ENCODE data around the gene ACTN1. TPM values are rescaled to one million over a fixed set of nuclear protein-coding genes. Genes with fewer than 3 reads are reported as not detected.

The ACTN1 gene
- total RNA-seq, 3 donors from 2014 or later (not counting 1 experiment from before 2014, with no cell fraction given): 14.9 to 39.5 (median 19.6) TPM

GRCh38 chr14:69005432-69006148 lies 26.5 kb upstream of the ACTN1 start:
- H3K4me3 ChIP-seq (ENCODE audit: low read length): no peak overlapping the region
- no peak overlapping the region for H3K27ac Mint-ChIP-seq
- H3K4me1 ChIP-seq (ENCODE audit: control insufficient read depth, insufficient read depth, low read length): no peaks in the 10 kb centered on the region
- H3K27ac ChIP-seq (ENCODE audit: low read length): no peak overlapping the region
- H3K9me3 ChIP-seq (ENCODE audit: control insufficient read depth, insufficient read depth, low read length): no peaks in the 10 kb centered on the region
- ATAC-seq (no peak), DNase-seq (no peak)
- WGBS (ENCODE audit: insufficient coverage): 81% methylated on average over 9 of the region's 11 CpGs
- H3K4me3 Mint-ChIP-seq: no peak overlapping the region
- H3K36me3 ChIP-seq (ENCODE audit: control insufficient read depth, insufficient read depth, low read length): no peaks in the 10 kb centered on the region
- intact Hi-C loops (cut with micrococcal nuclease): no loop called here
- no peaks in the 10 kb centered on the region for H3K27me3 ChIP-seq (ENCODE audit: control insufficient read depth, insufficient read depth, low read length)
- H3K36me3 Mint-ChIP-seq: no peaks in the 10 kb centered on the region
- no peaks in the 10 kb centered on the region for H3K4me1 Mint-ChIP-seq
- no peaks in the 10 kb centered on the region for H3K9me3 Mint-ChIP-seq
- H3K27me3 Mint-ChIP-seq (ENCODE audit: low read depth in 2 of 2): peaks cover 10 to 12% of the 10 kb centered on the region in 2 donors
- TF ChIP-seq CTCF (IDR thresholded peaks at IDR 0.05): no peak

GRCh38 chr14:69004731-69005431 lies 25.8 kb upstream of the ACTN1 start:
- H3K27me3 ChIP-seq (ENCODE audit: control insufficient read depth, insufficient read depth, low read length): no peaks in the 10 kb centered on the region
- H3K27ac Mint-ChIP-seq: no peak overlapping the region
- 78% methylated on average over 4 of the region's 7 CpGs for WGBS (ENCODE audit: insufficient coverage)
- DNase-seq: no peak
- no peaks in the 10 kb centered on the region for H3K9me3 Mint-ChIP-seq
- no peak overlapping the region for H3K4me3 Mint-ChIP-seq
- H3K36me3 ChIP-seq (ENCODE audit: control insufficient read depth, insufficient read depth, low read length): no peaks in the 10 kb centered on the region
- H3K4me3 ChIP-seq (ENCODE audit: low read length): no peak overlapping the region
- no peaks in the 10 kb centered on the region for H3K36me3 Mint-ChIP-seq
- no peaks in the 10 kb centered on the region for H3K4me1 Mint-ChIP-seq
- H3K4me1 ChIP-seq (ENCODE audit: control insufficient read depth, insufficient read depth, low read length): no peaks in the 10 kb centered on the region
- no peak for ATAC-seq
- no peak overlapping the region for H3K27ac ChIP-seq (ENCODE audit: low read length)
- TF ChIP-seq CTCF (IDR thresholded peaks at IDR 0.05): no peak
- intact Hi-C loops (cut with micrococcal nuclease): no loop called here
- no peaks in the 10 kb centered on the region for H3K9me3 ChIP-seq (ENCODE audit: control insufficient read depth, insufficient read depth, low read length)
- H3K27me3 Mint-ChIP-seq (ENCODE audit: low read depth in 2 of 2): peaks cover 10 to 12% of the 10 kb centered on the region in 2 donors

GRCh38 chr14:69003626-69004025 lies 24.5 kb upstream of the ACTN1 start:
- H3K4me1 Mint-ChIP-seq: no peaks in the 10 kb centered on the region
- intact Hi-C loops (cut with micrococcal nuclease): no loop called here
- no peak overlapping the region for H3K4me3 Mint-ChIP-seq
- H3K4me3 ChIP-seq (ENCODE audit: low read length): no peak overlapping the region
- no peaks in the 10 kb centered on the region for H3K4me1 ChIP-seq (ENCODE audit: control insufficient read depth, insufficient read depth, low read length)
- no peak for DNase-seq
- no peaks in the 10 kb centered on the region for H3K27me3 ChIP-seq (ENCODE audit: control insufficient read depth, insufficient read depth, low read length)
- H3K27me3 Mint-ChIP-seq (ENCODE audit: low read depth in 2 of 2): peaks cover 10 to 12% of the 10 kb centered on the region in 2 donors
- WGBS (ENCODE audit: insufficient coverage): 89% methylated on average over 10 of the region's 10 CpGs
- no peak for ATAC-seq
- no peaks in the 10 kb centered on the region for H3K36me3 ChIP-seq (ENCODE audit: control insufficient read depth, insufficient read depth, low read length)
- no peak overlapping the region for H3K27ac Mint-ChIP-seq
- H3K9me3 Mint-ChIP-seq: no peaks in the 10 kb centered on the region
- TF ChIP-seq CTCF (IDR thresholded peaks at IDR 0.05): no peak
- no peak overlapping the region for H3K27ac ChIP-seq (ENCODE audit: low read length)
- H3K9me3 ChIP-seq (ENCODE audit: control insufficient read depth, insufficient read depth, low read length): no peaks in the 10 kb centered on the region
- no peaks in the 10 kb centered on the region for H3K36me3 Mint-ChIP-seq
